Upper lobe of right lung (tissue), 1 donor: ENCODE data around the gene ABHD11. TPM values are rescaled to one million over a fixed set of nuclear protein-coding genes. Genes with fewer than 3 reads are reported as not detected.
A peak's percentile ranks its signal among the peaks of the same experiment; 100 is the strongest.

Experiments used
- ATAC-seq: fragments of 200-7000 bp; cut with Tn5 transposase; one replicate; pipeline ENCODE4 v1.9.1; 2020; ENCODE audit warnings: mild to moderate bottlenecking, moderate library complexity
- DNase-seq: peaks from one replicate; pipeline ENCODE4 v3.0.0-alpha.2; 2020
- H3K27ac ChIP-seq: fragments of 200-600 bp; one replicate; pipeline ENCODE4 v1.8.0; 2022
- H3K27me3 ChIP-seq: fragments of 200-600 bp; one replicate; pipeline ENCODE4 v1.8.0; 2022; ENCODE audit warnings: mild to moderate bottlenecking
- H3K36me3 ChIP-seq: fragments of 200-600 bp; one replicate; pipeline ENCODE4 v1.8.0; 2022
- H3K4me1 ChIP-seq: fragments of 200-600 bp; one replicate; pipeline ENCODE4 v1.8.0; 2022
- H3K4me3 ChIP-seq: fragments of 200-600 bp; one replicate; pipeline ENCODE4 v1.8.0; 2022; ENCODE audit warnings: mild to moderate bottlenecking
- H3K9me3 ChIP-seq: fragments of 200-600 bp; one replicate; pipeline ENCODE4 v1.8.0; 2022
- intact Hi-C: fragments of 100-400 bp; cut with DNase I; formaldehyde crosslinking; loops from one replicate; pipeline ENCODE4 v1.11.0; 2022
- total RNA-seq: library from RNA; stranded (reverse); fragmentation: NEBNext Ultra II Directional; extraction: Animal tissue kit (Norgen Biotek cat#: 25700); gene quantifications from one replicate; pipeline ENCODE4 v1.2.1, GENCODE V29; 2021
- TF ChIP-seq, protein P1 (sequence below): fragments of 200-600 bp; IDR thresholded peaks from one replicate; pipeline ENCODE4 v1.8.0; 2022; ENCODE audit warnings: antibody characterized with exemption
- donor health status: DM: no; HTN: yes; CAD: no; lungs with severe emphysema.

Gene ABHD11
- total RNA-seq, 1 donor from 2014 or later = 19.7 TPM

DNA sequence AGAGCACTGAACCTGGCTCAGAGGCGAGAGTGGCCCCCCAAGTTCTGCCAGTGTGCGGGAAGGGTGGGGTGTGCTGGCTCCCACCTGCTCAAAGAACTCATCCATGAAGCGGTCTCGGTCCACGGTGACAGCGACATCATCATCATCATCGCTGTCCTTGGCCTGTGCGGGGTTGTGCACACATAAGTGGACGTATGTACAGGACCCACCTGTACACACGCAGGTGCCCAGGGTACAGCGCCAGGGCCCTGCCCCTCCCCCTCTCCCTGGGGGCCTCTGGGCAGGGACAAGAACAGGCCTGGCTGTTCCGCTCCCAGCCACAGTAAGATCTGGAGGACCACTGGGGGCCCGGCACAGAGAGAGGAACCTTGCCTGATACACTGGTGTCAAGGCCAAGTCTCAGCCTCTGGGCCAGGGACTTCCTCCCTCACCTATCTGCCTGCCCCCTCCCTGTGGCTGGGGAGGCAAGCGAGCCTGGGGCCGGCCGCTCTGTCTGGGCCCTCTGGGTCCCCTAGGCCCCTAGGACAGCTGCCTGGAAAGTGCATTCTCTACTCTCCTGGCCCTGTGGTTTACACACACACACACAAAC lies 29.5 kb downstream of the ABHD11 start:
- no peak for ATAC-seq
- H3K4me3 ChIP-seq = no peak overlapping the region
- no peaks in the 10 kb centered on the region for H3K36me3 ChIP-seq
- H3K4me1 ChIP-seq = no peaks in the 10 kb centered on the region
- intact Hi-C loops = no loop called here
- H3K27ac ChIP-seq = no peak overlapping the region
- no peaks in the 10 kb centered on the region for H3K9me3 ChIP-seq
- no peaks in the 10 kb centered on the region for H3K27me3 ChIP-seq
- DNase-seq = no peak
- TF ChIP-seq, protein P1, sequence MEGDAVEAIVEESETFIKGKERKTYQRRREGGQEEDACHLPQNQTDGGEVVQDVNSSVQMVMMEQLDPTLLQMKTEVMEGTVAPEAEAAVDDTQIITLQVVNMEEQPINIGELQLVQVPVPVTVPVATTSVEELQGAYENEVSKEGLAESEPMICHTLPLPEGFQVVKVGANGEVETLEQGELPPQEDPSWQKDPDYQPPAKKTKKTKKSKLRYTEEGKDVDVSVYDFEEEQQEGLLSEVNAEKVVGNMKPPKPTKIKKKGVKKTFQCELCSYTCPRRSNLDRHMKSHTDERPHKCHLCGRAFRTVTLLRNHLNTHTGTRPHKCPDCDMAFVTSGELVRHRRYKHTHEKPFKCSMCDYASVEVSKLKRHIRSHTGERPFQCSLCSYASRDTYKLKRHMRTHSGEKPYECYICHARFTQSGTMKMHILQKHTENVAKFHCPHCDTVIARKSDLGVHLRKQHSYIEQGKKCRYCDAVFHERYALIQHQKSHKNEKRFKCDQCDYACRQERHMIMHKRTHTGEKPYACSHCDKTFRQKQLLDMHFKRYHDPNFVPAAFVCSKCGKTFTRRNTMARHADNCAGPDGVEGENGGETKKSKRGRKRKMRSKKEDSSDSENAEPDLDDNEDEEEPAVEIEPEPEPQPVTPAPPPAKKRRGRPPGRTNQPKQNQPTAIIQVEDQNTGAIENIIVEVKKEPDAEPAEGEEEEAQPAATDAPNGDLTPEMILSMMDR = no peak

DNA sequence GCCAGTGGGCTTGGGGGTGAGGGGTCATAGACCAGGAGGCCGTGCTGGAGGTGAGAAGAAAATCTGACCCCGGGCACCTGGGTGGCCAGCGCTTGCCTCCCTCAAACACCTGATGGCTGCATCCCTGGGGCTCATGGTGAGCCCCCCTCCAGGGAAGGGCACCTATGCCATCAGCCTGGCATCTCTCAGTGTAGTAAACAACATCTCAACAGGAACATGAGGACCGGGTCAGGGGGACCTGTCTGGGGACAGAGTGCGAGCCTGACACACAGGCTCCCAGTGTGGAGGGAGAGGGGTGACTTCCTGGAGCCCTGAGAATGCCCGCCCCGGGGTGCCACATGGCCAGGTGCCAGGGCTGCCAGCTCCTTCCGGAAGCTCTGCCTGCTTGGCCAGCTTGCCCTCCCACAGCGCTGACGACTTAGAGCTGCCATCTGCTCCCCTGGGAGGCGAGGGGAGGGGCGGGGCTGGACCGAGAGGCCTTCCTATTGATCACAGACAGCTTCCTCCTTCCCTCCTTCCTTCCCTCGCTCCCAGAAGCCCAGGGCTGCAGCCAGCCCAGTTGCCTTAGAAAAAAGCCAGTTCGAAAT lies 31.5 kb downstream of the ABHD11 start:
- H3K9me3 ChIP-seq = no peaks in the 10 kb centered on the region
- no peaks in the 10 kb centered on the region for H3K4me1 ChIP-seq
- H3K36me3 ChIP-seq = no peaks in the 10 kb centered on the region
- TF ChIP-seq, protein P1 = no peak
- ATAC-seq (peak; percentile 7), DNase-seq (peak; percentile 78)
- H3K27me3 ChIP-seq = no peaks in the 10 kb centered on the region
- no peak overlapping the region for H3K27ac ChIP-seq
- H3K4me3 ChIP-seq = no peak overlapping the region
- intact Hi-C loops = no loop called here

DNA sequence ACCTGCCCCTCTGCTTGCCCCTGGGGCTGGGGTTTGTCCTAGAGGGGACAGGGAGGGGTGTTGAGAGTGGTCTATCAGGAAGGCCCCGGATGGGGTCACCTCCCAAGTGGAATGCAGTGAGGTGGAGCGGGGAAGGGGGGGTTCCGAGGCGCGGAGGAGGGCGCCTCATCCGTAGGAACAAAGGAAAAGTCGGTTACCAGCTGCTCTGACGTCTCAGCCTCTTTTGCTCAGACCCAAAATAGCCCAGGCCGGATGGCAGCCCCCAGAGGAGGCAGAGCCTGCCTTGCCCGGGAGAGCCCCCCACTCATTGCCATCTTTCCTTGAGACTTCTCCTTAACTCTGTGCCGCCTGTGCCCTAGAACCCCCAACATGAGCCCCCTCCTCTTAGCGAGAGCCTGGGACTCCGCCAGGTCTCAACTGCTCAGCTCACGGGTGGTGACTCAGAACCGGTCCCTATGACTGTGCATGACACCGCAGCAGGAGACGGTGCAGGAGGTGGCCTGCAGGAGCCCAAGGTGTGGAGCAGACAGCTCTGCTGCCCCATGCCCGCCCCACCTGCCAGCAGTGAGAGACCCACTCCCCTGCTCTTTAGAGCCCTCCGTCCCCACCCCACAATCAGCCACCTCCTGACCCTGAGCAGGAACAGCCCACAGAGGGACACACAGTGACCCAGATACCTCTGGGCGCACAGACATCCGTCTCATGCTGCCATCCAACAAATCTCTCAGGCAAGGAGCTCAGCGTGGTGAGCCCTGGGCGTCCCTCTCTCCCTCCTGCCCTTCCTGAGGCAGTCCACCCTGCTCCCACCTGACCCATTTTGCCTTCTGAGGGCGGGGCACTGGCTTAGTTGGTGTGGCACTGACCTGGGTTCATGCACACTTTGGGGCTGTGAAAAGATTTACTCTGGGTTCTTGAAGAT lies 32.2 kb downstream of the ABHD11 start:
- TF ChIP-seq, protein P1 = no peak
- H3K4me1 ChIP-seq = no peaks in the 10 kb centered on the region
- no peak for ATAC-seq
- H3K27me3 ChIP-seq = no peaks in the 10 kb centered on the region
- no peaks in the 10 kb centered on the region for H3K36me3 ChIP-seq
- intact Hi-C loops = no loop called here
- H3K9me3 ChIP-seq = no peaks in the 10 kb centered on the region
- no peak overlapping the region for H3K27ac ChIP-seq
- no peak for DNase-seq
- H3K4me3 ChIP-seq = no peak overlapping the region

DNA sequence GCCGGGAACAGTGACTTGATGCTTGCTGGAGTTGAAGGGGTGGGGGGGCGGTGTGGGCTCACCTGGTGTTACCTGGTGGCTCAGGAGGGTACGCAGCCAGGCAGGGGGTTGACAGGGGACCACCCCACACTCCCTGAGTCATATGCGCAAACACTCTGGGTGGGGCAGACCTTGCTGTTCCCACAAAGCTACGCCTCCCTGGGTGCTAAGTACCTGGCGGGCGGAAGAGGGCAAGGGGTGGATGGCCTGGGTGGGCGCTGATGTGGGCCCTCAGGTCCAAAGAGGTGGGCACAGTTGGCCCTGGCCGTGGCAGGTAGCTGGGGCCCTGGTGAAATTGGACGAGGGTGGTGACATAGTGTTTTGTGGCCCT lies 33.1 kb downstream of the ABHD11 start:
- TF ChIP-seq, protein P1 = no peak
- no peak for DNase-seq
- H3K4me3 ChIP-seq = no peak overlapping the region
- intact Hi-C loops = no loop called here
- no peaks in the 10 kb centered on the region for H3K9me3 ChIP-seq
- H3K4me1 ChIP-seq = no peaks in the 10 kb centered on the region
- H3K27me3 ChIP-seq = no peaks in the 10 kb centered on the region
- no peaks in the 10 kb centered on the region for H3K36me3 ChIP-seq
- ATAC-seq = no peak
- no peak overlapping the region for H3K27ac ChIP-seq

DNA sequence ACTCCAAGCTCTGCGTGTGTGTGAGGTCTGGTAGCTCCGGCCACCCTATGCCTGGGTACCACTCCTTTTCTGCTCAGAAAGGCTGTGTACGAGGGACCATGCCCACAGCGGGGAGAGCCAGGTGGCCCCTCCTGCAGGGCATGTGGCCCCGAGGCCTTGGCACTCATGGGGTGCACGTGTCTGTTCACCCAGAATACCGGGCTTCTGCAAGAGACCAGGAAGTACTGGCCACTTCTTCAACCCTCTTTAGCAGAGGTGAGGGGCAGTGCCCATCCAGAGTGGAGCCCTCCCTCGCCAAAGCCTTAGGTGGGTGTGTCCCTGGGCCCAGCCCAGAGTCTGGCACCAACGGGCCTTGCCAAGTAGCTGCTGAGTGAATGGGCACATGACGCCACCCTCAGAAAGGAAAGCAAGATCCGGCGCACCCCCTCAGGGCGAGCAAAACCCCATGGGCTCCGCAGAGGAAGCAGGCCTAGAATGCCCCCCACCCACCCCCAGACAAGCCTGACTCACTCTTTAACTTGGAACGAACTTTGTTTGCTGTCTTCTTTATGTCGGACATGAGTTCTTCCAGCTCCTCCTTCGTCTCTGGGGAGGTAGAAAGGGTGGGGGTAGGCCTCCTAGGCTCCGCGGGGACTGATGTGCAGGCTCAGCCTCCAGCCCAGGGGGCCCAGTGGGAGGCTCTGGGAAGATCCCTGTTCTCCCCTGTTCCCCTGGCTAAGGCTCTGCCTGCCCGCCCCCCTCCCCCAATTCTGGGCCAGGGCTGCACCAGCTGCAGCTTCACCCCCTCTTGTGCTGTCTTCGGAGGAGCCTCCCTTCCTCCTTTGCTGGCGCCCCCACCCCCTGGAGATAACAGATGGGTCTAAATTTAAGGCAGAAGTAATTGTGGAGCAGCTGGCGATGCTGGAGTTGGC lies 33.7 kb downstream of the ABHD11 start:
- DNase-seq (peak; percentile 80), ATAC-seq (peak; percentile 64)
- intact Hi-C loops = no loop called here
- Histone ChIP-seq H3K4me1 (no peaks in the 10 kb centered on the region), H3K27ac (no peak overlapping the region), H3K4me3 (no peak overlapping the region), H3K9me3 (no peaks in the 10 kb centered on the region), H3K27me3 (no peaks in the 10 kb centered on the region), H3K36me3 (no peaks in the 10 kb centered on the region)
- TF ChIP-seq, protein P1 = no peak
